ENCODE measurements around the gene CCZ1B.
"Not testable (repeated sequence)": the region's sequence is repeated elsewhere in the genome, so short reads cannot be mapped to it uniquely, and the experiment has no call there.

DNA sequence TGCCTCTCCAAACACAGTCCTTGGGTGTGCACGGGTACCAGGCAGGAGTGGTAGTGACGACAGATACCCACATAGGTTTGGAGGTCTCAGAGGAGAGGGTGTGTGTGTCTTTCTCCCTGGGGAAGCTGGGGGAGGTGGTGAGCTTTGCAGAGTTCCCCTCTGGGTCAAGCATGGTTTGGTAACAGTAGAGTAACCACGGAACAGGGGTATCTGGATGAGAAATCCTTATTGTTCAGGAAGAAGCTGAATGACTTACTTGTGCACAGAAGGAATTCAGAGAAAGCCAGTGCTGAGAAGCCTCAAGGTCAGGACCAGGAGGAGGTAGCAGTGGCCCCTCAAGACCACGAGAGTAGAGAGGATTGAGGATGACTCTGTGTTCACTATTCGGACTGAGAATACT lies 3.5 kb upstream of the CCZ1B start:
- TF ChIP-seq, protein P1, sequence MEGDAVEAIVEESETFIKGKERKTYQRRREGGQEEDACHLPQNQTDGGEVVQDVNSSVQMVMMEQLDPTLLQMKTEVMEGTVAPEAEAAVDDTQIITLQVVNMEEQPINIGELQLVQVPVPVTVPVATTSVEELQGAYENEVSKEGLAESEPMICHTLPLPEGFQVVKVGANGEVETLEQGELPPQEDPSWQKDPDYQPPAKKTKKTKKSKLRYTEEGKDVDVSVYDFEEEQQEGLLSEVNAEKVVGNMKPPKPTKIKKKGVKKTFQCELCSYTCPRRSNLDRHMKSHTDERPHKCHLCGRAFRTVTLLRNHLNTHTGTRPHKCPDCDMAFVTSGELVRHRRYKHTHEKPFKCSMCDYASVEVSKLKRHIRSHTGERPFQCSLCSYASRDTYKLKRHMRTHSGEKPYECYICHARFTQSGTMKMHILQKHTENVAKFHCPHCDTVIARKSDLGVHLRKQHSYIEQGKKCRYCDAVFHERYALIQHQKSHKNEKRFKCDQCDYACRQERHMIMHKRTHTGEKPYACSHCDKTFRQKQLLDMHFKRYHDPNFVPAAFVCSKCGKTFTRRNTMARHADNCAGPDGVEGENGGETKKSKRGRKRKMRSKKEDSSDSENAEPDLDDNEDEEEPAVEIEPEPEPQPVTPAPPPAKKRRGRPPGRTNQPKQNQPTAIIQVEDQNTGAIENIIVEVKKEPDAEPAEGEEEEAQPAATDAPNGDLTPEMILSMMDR (conservative IDR thresholded peaks at IDR 0.05): not testable (repeated sequence)
- not testable (repeated sequence) for TF ChIP-seq EZH2 (IDR thresholded peaks at IDR 0.05; ENCODE audit: low read depth)
